ENCODE measurements around the gene ANK3.
"Not testable (repeated sequence)": the region's sequence is repeated elsewhere in the genome, so short reads cannot be mapped to it uniquely, and the experiment has no call there.

ANK3 gene

GRCh38 chr10:60040014-60040662, 349.5 kb downstream of the ANK3 start:
- H3K4me3 Mint-ChIP-seq: no peak overlapping the region
- H3K27ac Mint-ChIP-seq: no peak overlapping the region
- no peaks in the 10 kb centered on the region for H3K4me1 Mint-ChIP-seq (ENCODE audit: low read depth)
- no peaks in the 10 kb centered on the region for H3K36me3 Mint-ChIP-seq (ENCODE audit: low read depth)
- peaks cover 16% of the 10 kb centered on the region for H3K27me3 Mint-ChIP-seq
- H3K9me3 Mint-ChIP-seq: no peaks in the 10 kb centered on the region

GRCh38 chr10:60035984-60036383, 353.7 kb downstream of the ANK3 start:
- Mint-ChIP-seq H3K4me3 (no peak overlapping the region), H3K4me1 (ENCODE audit: low read depth) (peaks cover 3% of the 10 kb centered on the region), H3K36me3 (ENCODE audit: low read depth) (no peaks in the 10 kb centered on the region), H3K9me3 (no peaks in the 10 kb centered on the region), H3K27ac (no peak overlapping the region), H3K27me3 (peaks cover 11% of the 10 kb centered on the region)

- H3K27me3 Mint-ChIP-seq: peaks cover 11% of the 10 kb centered on the region
- not testable (repeated sequence) for H3K4me3 Mint-ChIP-seq; H3K4me1 Mint-ChIP-seq (ENCODE audit: low read depth); H3K36me3 Mint-ChIP-seq (ENCODE audit: low read depth); H3K27ac Mint-ChIP-seq; H3K9me3 Mint-ChIP-seq
Observed at GRCh38 chr10:60035375-60035774, 354.3 kb downstream of the ANK3 start.

GRCh38 chr10:60032723-60033122, 357.0 kb downstream of the ANK3 start:
- H3K36me3 Mint-ChIP-seq (ENCODE audit: low read depth): no peaks in the 10 kb centered on the region
- no peaks in the 10 kb centered on the region for H3K9me3 Mint-ChIP-seq
- H3K27ac Mint-ChIP-seq: no peak overlapping the region

GRCh38 chr10:60031664-60032063, 358.0 kb downstream of the ANK3 start:
- Mint-ChIP-seq H3K36me3 (ENCODE audit: low read depth) (no peaks in the 10 kb centered on the region), H3K4me3 (no peak overlapping the region), H3K27me3 (peaks cover 1% of the 10 kb centered on the region), H3K4me1 (ENCODE audit: low read depth) (peaks cover 3% of the 10 kb centered on the region), H3K9me3 (no peaks in the 10 kb centered on the region), H3K27ac (no peak overlapping the region)

More at GRCh38 chr10:60032723-60033122, 357.0 kb downstream of the ANK3 start:
- peaks cover 3% of the 10 kb centered on the region for H3K4me1 Mint-ChIP-seq (ENCODE audit: low read depth)
- H3K27me3 Mint-ChIP-seq: peaks cover 6% of the 10 kb centered on the region
- H3K4me3 Mint-ChIP-seq: no peak overlapping the region

- no peak overlapping the region for H3K27ac Mint-ChIP-seq
- no peak overlapping the region for H3K4me3 Mint-ChIP-seq
- H3K36me3 Mint-ChIP-seq (ENCODE audit: low read depth): no peaks in the 10 kb centered on the region
- H3K27me3 Mint-ChIP-seq: no peaks in the 10 kb centered on the region
- peaks cover 3% of the 10 kb centered on the region for H3K4me1 Mint-ChIP-seq (ENCODE audit: low read depth)
- H3K9me3 Mint-ChIP-seq: no peaks in the 10 kb centered on the region
Observed at GRCh38 chr10:60031183-60031582, 358.5 kb downstream of the ANK3 start.

GRCh38 chr10:60029475-60029874, 360.2 kb downstream of the ANK3 start:
- no peaks in the 10 kb centered on the region for H3K9me3 Mint-ChIP-seq
- H3K27me3 Mint-ChIP-seq: no peaks in the 10 kb centered on the region
- H3K27ac Mint-ChIP-seq: no peak overlapping the region
- H3K36me3 Mint-ChIP-seq (ENCODE audit: low read depth): no peaks in the 10 kb centered on the region
- peaks cover 3% of the 10 kb centered on the region for H3K4me1 Mint-ChIP-seq (ENCODE audit: low read depth)
- H3K4me3 Mint-ChIP-seq: no peak overlapping the region

GRCh38 chr10:60028081-60028480, 361.6 kb downstream of the ANK3 start:
- Mint-ChIP-seq H3K27me3 (no peaks in the 10 kb centered on the region), H3K4me1 (ENCODE audit: low read depth) (peaks cover 3% of the 10 kb centered on the region), H3K4me3 (no peak overlapping the region), H3K9me3 (no peaks in the 10 kb centered on the region), H3K36me3 (ENCODE audit: low read depth) (no peaks in the 10 kb centered on the region), H3K27ac (no peak overlapping the region)

GRCh38 chr10:60025279-60025678, 364.4 kb downstream of the ANK3 start:
- no peaks in the 10 kb centered on the region for H3K4me1 Mint-ChIP-seq (ENCODE audit: low read depth)
- no peak overlapping the region for H3K4me3 Mint-ChIP-seq
- H3K36me3 Mint-ChIP-seq (ENCODE audit: low read depth): no peaks in the 10 kb centered on the region
- no peaks in the 10 kb centered on the region for H3K9me3 Mint-ChIP-seq
- no peak overlapping the region for H3K27ac Mint-ChIP-seq
- no peaks in the 10 kb centered on the region for H3K27me3 Mint-ChIP-seq

GRCh38 chr10:60024506-60024905, 365.2 kb downstream of the ANK3 start:
- H3K27ac Mint-ChIP-seq: no peak overlapping the region

GRCh38 chr10:60023155-60023877, 366.4 kb downstream of the ANK3 start:
- H3K36me3 Mint-ChIP-seq (ENCODE audit: low read depth): no peaks in the 10 kb centered on the region
- no peaks in the 10 kb centered on the region for H3K9me3 Mint-ChIP-seq
- no peaks in the 10 kb centered on the region for H3K4me1 Mint-ChIP-seq (ENCODE audit: low read depth)
- H3K27me3 Mint-ChIP-seq: no peaks in the 10 kb centered on the region
- H3K4me3 Mint-ChIP-seq: no peak overlapping the region
- H3K27ac Mint-ChIP-seq: no peak overlapping the region

More at GRCh38 chr10:60024506-60024905, 365.2 kb downstream of the ANK3 start:
- no peaks in the 10 kb centered on the region for H3K36me3 Mint-ChIP-seq (ENCODE audit: low read depth)
- no peaks in the 10 kb centered on the region for H3K27me3 Mint-ChIP-seq
- H3K9me3 Mint-ChIP-seq: no peaks in the 10 kb centered on the region
- H3K4me1 Mint-ChIP-seq (ENCODE audit: low read depth): no peaks in the 10 kb centered on the region
- H3K4me3 Mint-ChIP-seq: no peak overlapping the region

- H3K27ac Mint-ChIP-seq: no peak overlapping the region
- no peaks in the 10 kb centered on the region for H3K36me3 Mint-ChIP-seq (ENCODE audit: low read depth)
- H3K4me3 Mint-ChIP-seq: no peak overlapping the region
- no peaks in the 10 kb centered on the region for H3K9me3 Mint-ChIP-seq
- no peaks in the 10 kb centered on the region for H3K27me3 Mint-ChIP-seq
- no peaks in the 10 kb centered on the region for H3K4me1 Mint-ChIP-seq (ENCODE audit: low read depth)
Observed at GRCh38 chr10:60021361-60021760, 368.3 kb downstream of the ANK3 start.

GRCh38 chr10:60016794-60017193, 372.9 kb downstream of the ANK3 start:
- Mint-ChIP-seq H3K9me3 (no peaks in the 10 kb centered on the region), H3K36me3 (ENCODE audit: low read depth) (no peaks in the 10 kb centered on the region), H3K27ac (no peak overlapping the region), H3K4me1 (ENCODE audit: low read depth) (no peaks in the 10 kb centered on the region), H3K27me3 (peaks cover 11% of the 10 kb centered on the region), H3K4me3 (no peak overlapping the region)

- Mint-ChIP-seq H3K27me3 (peaks cover 13% of the 10 kb centered on the region), H3K36me3 (ENCODE audit: low read depth) (no peaks in the 10 kb centered on the region), H3K4me1 (ENCODE audit: low read depth) (no peaks in the 10 kb centered on the region), H3K4me3 (no peak overlapping the region), H3K27ac (no peak overlapping the region), H3K9me3 (no peaks in the 10 kb centered on the region)
Observed at GRCh38 chr10:60009710-60010383, 379.8 kb downstream of the ANK3 start.

- no peak overlapping the region for H3K4me3 Mint-ChIP-seq
- no peaks in the 10 kb centered on the region for H3K36me3 Mint-ChIP-seq (ENCODE audit: low read depth)
Observed at GRCh38 chr10:60009276-60009675, 380.4 kb downstream of the ANK3 start.

More at GRCh38 chr10:60009276-60009675, 380.4 kb downstream of the ANK3 start:
- no peak overlapping the region for H3K27ac Mint-ChIP-seq
- no peaks in the 10 kb centered on the region for H3K4me1 Mint-ChIP-seq (ENCODE audit: low read depth)
- no peaks in the 10 kb centered on the region for H3K9me3 Mint-ChIP-seq
- H3K27me3 Mint-ChIP-seq: peaks cover 13% of the 10 kb centered on the region
